Measurements from ENCODE around the gene FIBIN.
A peak's percentile ranks its signal among the peaks of the same experiment; 100 is the strongest.
"Not testable (repeated sequence)": the region's sequence is repeated elsewhere in the genome, so short reads cannot be mapped to it uniquely, and the experiment has no call there.

FIBIN gene

DNA sequence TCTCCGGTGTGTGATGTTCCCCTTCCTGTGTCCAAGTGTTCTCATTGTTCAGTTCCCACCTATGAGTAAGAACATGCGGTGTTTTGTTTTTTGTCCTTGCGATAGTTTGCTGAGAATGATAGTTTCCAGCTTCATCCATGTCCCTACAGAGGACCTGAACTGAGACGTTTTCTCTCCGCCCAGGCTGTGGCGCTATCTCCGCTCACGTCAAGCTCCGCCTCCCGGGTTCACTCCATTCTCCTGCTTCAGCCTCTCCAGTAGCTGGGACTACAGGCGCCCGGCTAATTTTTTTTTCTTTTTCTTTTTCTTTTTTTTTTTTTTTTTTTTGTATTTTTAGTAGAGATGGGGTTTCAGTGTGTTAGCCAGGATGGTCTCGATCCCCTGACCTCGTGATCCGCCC lies 16.7 kb upstream of the FIBIN start:
- DNase-seq (ENCODE audit: low spot score) = not testable (repeated sequence)

GRCh38 chr11:26983645-26984044 lies 10.3 kb upstream of the FIBIN start:
- no peak for DNase-seq (ENCODE audit: low spot score)

DNA sequence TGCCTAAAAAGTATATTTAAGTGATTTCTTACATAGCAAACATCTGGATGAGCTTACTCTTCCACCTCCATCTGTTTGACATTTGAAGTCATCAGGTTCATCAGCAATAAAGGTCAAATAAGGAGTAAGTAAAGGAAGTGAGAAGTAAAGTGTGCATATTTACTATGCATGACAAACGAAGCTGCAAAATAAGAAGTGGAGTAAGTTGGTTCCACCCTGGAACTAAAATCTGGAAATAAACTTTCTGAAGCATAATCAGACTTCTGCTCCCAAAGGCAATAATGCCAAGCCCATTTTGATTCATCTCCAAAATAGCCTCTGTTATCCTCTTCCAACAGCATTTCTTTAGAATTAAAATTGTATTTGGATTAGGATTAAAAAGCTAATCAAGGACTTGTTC lies 8.4 kb upstream of the FIBIN start:
- no peak for DNase-seq (ENCODE audit: low spot score)

GRCh38 chr11:26985943-26986342 lies 8.0 kb upstream of the FIBIN start:
- peak; percentile 57 for DNase-seq (ENCODE audit: low spot score)

- DNase-seq (ENCODE audit: low spot score) = no peak
Measured at GRCh38 chr11:26987272-26987671, 6.6 kb upstream of the FIBIN start.

- DNase-seq (ENCODE audit: low spot score) = no peak
Measured at GRCh38 chr11:26987731-26988130, 6.2 kb upstream of the FIBIN start.

GRCh38 chr11:26992031-26992541 lies 1.8 kb upstream of the FIBIN start:
- DNase-seq (ENCODE audit: low spot score) = peak; percentile 80

GRCh38 chr11:26994631-26995095 lies 751 bp downstream of the FIBIN start:
- peak; percentile 21 for DNase-seq (ENCODE audit: low spot score)

DNA sequence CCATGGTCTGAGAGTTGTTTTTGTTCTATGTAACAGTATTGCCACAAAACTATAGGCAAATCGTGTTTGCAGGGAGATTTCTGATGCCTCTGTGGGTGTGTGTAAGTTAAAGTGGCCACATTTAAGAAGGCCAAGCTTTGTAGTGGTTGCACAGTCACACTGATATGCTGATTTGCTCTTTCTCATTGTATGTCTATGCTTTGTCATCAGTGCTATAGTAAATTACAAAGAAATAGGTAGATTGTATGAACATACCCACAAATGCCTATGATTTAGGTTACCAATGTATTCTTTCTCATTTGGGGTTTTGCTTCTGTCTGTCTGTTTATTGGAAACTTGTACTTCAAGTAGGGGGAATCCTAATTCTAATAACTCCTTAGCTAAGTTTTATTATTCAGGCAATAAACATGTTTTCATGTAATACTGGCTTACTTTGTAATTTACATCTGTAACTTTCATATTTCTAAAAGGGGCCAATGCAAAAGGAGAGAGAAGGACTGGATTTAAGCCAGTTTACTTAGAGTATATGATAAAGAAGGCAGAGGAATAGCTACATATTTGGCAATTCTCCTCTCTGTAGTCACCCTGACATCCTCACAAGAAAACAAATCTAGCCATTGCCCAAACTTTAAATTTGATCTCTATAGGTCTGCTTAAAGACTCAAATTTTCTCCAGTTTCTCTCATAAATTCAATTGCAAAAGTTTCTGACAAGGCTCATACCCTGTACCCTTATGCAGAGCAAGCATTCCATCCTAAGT lies 2.0 kb downstream of the FIBIN start:
- DNase-seq (ENCODE audit: low spot score) = no peak

GRCh38 chr11:26997378-26997777 lies 3.5 kb downstream of the FIBIN start:
- DNase-seq (ENCODE audit: low spot score) = no peak

- not testable (repeated sequence) for DNase-seq (ENCODE audit: low spot score)
Measured at GRCh38 chr11:27001136-27001730, 7.3 kb downstream of the FIBIN start.

DNA sequence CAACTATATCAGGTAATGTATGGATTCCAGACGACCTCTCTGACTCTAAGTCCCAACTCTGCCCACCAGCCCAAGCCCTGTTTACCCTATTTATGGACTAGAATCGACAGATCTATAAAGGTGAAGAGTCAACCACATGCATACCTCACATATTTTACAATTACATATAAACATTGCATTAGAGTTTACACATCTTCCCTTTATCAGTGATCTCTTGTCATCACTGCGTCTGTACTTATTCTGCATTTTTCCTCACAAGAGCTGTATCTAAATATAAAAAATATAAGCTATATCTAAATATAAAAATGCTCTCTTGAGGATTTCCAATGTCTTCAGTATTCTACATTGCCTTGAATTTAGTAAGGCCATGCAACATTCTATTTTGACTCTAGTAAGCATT lies 8.5 kb downstream of the FIBIN start:
- no peak for DNase-seq (ENCODE audit: low spot score)

GRCh38 chr11:27002838-27003237 lies 8.9 kb downstream of the FIBIN start:
- DNase-seq (ENCODE audit: low spot score) = no peak

- no peak for DNase-seq (ENCODE audit: low spot score)
Measured at GRCh38 chr11:27004103-27004502, 10.2 kb downstream of the FIBIN start.

DNA sequence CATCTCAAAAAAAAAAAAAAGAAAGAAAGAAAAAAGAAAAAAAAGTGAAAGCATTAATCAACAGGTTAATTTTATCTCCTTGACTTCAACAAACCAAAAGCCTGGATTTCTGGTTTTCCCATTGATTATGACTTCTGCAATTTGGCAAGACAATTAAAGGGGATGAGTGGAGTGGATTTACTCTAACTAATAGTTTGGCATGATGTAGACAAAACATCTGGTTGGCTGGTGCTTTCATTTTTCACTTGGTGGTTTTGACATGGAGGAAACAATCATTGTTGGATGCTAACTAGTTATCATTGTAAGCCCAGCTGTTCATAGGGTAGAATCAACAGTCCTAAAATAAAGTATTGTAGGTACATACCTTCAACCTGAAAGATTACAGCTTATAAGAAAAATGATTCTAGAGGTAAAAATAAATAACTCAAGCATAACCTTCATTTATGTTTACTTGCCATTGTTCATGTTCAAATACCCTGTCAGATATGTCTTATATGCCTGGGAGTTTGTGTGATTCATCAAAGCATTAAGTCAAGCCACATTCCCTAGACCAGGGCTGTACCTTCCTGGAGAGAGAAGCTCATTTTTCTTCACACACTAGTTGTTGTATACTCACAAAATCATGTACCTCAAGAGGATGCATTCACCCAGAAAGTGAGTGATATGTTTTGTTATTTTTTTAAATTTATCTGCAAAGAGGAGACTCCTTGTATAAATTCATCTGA lies 15.1 kb downstream of the FIBIN start:
- no peak for DNase-seq (ENCODE audit: low spot score)

GRCh38 chr11:27011560-27012233 lies 17.8 kb downstream of the FIBIN start:
- DNase-seq (ENCODE audit: low spot score) = no peak

- peak; percentile 22 for DNase-seq (ENCODE audit: low spot score)
Measured at GRCh38 chr11:27012234-27012921, 18.5 kb downstream of the FIBIN start.

DNA sequence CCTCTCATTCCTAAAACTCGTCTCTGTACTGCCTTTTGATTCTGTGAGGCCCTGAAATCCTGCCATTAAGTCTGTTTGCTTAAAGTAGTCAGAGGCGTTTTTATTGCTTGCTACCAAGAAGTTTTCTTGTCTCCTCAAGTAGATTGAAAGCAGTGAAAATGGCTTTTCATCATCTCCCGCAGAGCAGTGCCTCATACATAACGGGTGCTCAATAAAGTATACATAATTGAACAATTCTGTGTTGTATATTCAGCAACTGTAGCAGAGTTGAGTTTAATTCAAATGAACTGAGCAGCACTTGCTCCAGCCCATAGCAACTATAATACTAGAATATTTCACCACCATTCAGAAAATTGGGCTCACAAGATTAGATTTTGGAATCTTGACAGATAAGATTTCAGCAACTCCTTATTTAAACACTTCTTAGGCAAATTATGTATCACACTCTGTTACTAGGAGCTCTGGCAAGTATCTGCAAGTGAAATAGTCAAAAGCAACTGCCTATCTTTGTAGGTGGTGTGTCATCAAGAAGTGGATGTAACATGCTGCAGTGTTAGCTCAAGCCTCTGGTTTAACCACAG lies 20.0 kb downstream of the FIBIN start:
- DNase-seq (ENCODE audit: low spot score) = peak; percentile 20

- no peak for DNase-seq (ENCODE audit: low spot score)
Measured at GRCh38 chr11:27018902-27019529, 25.1 kb downstream of the FIBIN start.

- DNase-seq (ENCODE audit: low spot score) = no peak
Measured at GRCh38 chr11:27020751-27021150, 26.8 kb downstream of the FIBIN start.

Data from AG20443 (cell line).